HL-60 (cell line): ENCODE measurements around the gene BRPF3.

Experiments
- GABPA ChIP-seq: IDR thresholded peaks from 2 replicates; pipeline ENCODE4 v1.6.1; 2012; ENCODE audit warnings: low read depth
- POLR2AphosphoS5 ChIP-seq: IDR thresholded peaks from 2 replicates; pipeline ENCODE4 v1.6.1; 2012; ENCODE audit warnings: low read depth
- TF ChIP-seq, protein P1 (sequence below): IDR thresholded peaks from one replicate; pipeline ENCODE4 v1.5.1; 2011; ENCODE audit warnings: low read length, control low read depth, inconsistent platforms; ENCODE audit not compliant: insufficient read depth

DNA sequence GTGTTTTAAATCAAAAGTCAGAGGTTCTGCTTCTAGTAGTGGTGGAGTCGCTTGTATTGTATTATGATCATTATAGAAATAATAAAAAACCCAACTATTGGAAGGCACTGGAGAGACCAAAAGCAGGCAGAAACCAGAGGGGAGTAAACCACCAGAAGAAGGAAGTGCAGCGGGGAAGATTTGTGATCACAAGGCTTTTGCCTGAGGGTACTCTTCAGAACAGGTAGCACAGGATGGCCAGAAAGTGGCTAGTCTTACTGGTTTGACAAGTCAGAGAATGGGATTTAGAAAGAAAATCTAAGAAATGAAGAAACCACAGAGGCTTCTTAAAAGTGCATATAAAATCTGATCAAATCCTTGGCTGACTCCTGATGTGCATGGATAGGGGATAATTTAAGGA is 42.3 kb upstream of the BRPF3 start:
- TF ChIP-seq, protein P1, sequence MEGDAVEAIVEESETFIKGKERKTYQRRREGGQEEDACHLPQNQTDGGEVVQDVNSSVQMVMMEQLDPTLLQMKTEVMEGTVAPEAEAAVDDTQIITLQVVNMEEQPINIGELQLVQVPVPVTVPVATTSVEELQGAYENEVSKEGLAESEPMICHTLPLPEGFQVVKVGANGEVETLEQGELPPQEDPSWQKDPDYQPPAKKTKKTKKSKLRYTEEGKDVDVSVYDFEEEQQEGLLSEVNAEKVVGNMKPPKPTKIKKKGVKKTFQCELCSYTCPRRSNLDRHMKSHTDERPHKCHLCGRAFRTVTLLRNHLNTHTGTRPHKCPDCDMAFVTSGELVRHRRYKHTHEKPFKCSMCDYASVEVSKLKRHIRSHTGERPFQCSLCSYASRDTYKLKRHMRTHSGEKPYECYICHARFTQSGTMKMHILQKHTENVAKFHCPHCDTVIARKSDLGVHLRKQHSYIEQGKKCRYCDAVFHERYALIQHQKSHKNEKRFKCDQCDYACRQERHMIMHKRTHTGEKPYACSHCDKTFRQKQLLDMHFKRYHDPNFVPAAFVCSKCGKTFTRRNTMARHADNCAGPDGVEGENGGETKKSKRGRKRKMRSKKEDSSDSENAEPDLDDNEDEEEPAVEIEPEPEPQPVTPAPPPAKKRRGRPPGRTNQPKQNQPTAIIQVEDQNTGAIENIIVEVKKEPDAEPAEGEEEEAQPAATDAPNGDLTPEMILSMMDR = no peak
- TF ChIP-seq POLR2AphosphoS5 = no peak
- TF ChIP-seq GABPA = no peak
